Body of pancreas (tissue), 4 donors: ENCODE data around the gene SLC25A29.

Experiments used
- POLR2A ChIP-seq, 3 donors: fragments of 450-650 bp; IDR thresholded peaks; one replicate each; pipeline ENCODE4 v1.6.1; 2016; ENCODE audit warnings: antibody characterized with exemption in 3 of 3, mild to moderate bottlenecking in 2 of 3
- TF ChIP-seq, protein P1 (sequence below), 7 experiments: fragments of 450-650 bp in 4 of 7; fragments of 200-600 bp in 3 of 7; sonication (generic) in 3 of 7; IDR thresholded peaks; one replicate each; pipeline ENCODE4 v1.5.1; 2016 to 2019; ENCODE audit warnings: antibody characterized with exemption in 7 of 7

DNA sequence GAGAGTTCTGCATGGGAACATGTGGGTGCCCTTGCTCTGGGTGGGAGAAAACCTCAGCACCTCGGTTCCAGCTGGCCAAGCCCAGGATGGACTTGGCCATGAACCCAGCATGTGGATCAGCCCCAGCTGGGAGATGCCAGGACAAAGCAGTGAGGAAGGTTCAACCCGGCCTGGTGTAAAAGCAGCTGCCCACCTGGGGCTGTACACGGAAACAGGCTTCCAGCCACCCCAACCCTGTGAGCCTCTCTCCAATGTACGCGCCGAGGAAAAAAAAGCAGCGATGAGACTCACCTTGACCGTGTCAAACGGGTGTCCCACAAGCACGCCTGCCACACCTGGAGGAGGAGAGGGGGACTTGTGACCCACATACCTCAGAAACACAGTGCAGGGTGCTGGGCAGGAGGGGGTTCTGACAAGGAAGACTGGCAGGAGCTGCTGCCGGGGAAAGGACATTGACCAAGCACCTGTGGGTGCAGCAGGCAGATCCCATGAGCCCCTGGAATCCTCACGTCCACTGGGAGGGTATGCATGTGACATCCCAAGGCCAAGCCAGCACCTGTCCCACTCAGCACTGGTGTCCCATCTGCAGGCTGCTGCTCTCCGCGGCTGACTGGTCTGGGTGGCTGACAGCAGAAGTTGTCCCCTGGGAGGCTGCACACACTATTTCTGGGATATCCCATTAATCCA is 7.5 kb downstream of the SLC25A29 start:
- TF ChIP-seq, protein P1, sequence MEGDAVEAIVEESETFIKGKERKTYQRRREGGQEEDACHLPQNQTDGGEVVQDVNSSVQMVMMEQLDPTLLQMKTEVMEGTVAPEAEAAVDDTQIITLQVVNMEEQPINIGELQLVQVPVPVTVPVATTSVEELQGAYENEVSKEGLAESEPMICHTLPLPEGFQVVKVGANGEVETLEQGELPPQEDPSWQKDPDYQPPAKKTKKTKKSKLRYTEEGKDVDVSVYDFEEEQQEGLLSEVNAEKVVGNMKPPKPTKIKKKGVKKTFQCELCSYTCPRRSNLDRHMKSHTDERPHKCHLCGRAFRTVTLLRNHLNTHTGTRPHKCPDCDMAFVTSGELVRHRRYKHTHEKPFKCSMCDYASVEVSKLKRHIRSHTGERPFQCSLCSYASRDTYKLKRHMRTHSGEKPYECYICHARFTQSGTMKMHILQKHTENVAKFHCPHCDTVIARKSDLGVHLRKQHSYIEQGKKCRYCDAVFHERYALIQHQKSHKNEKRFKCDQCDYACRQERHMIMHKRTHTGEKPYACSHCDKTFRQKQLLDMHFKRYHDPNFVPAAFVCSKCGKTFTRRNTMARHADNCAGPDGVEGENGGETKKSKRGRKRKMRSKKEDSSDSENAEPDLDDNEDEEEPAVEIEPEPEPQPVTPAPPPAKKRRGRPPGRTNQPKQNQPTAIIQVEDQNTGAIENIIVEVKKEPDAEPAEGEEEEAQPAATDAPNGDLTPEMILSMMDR (IDR thresholded peaks at IDR 0.05), result no peak
- TF ChIP-seq POLR2A (IDR thresholded peaks at IDR 0.05), result no peak
